GM18505 (cell line): Measurements from ENCODE around the gene DPYSL4.

Experiments used
- ATAC-seq: cut with Tn5 transposase; IDR thresholded peaks from one replicate; pipeline ENCODE4 v1.9.1; 2021; ENCODE audit not compliant: unreplicated experiment
- POLR2A ChIP-seq: IDR thresholded peaks from 4 replicates; pipeline ENCODE4 v1.6.1; 2011; ENCODE audit warnings: borderline replicate concordance; ENCODE audit not compliant: insufficient read depth, insufficient read length; ENCODE audit errors: extremely low read depth

The DPYSL4 gene

DNA sequence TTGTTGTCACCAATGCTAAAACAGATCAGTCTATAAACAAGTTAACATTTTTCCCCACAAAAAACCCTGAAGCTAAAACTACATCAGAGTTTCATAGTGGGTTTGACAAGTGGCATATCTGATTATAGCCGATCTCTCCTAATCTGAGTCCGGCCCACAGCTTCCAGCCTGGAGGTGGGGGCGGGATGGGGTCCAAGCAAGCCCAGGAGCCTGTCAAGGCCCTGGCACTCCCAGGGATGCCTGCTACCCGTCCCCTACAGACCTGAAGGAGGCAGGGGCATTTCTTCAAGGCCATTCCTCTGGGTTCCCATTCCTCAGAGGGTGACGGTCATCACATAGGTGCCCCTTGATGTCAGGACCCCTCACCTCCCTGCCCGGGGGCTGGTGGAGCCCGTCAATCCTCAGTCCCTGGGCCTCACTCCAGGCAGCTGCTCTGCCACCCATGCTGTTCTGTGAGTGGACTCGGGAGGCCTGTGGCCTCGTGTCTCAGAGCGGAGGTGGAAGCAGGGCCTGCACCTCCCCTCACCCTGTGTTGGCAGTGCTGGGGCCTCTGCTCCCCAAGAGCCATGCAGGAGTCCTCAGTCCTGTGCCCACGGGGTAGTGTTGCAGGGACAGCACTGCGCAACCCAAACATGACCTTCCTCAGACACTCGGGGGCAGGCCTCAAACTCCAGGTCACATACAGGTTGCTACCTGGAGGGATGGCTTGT, 8.8 kb downstream of the DPYSL4 start:
- no peak for TF ChIP-seq POLR2A
- no peak for ATAC-seq

- TF ChIP-seq POLR2A: no peak
- ATAC-seq: no peak
Observed at GRCh38 chr10:132196178-132197113, 9.7 kb downstream of the DPYSL4 start.

DNA sequence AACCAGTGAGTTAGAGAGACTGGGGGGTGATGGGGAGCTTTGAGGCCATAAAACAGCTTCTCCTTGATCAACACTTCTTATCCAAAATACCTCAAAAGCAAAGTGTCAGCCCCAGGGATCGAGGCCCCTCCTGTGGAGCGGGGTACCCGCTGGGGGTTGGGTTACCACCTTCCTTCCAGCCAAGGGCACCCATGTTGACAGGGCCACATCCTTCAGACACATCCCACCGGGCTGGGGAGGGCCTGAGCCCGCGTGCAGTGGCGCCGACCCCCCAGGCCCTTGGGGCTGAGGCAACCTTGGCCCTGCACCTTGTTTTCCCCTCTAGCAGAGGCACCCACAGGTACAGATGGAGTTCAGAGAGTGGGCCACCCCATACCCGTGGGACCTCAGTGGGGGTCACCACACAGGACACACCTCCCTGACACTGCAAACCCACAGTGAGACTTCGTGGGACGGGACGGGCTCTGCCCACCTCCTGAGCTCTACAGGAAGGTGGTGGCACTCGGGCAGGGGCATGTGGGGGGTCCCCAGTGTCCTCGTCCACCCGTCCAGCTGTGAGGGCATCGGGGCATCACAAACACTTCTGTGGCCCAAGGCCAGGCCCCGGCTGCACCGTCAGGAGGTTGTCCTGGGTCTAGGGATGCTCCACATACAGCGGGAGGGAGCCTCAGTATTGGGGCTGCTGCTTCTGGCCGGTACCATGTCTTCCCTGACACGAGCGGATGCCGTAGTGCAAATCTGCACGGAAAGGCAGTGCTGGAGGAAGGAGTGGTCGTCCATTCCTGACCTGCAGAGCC, 10.7 kb downstream of the DPYSL4 start:
- TF ChIP-seq POLR2A: no peak
- ATAC-seq: no peak

DNA sequence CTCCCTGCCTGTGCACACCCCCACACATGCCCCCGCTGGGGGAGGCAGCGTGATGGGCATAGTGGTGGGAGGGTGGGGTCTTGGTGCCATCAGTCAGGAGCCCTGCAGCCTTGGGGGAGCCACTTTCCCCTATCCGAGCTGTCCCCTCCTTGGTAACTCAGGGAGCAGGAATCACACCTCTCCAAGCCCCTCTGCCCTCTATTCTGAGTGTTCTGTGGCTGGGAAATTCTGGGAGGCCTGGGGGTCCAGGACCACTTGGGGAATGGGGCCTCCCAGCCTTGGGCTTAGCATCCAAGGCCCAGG, 11.3 kb downstream of the DPYSL4 start:
- ATAC-seq: no peak

GRCh38 chr10:132198381-132199181, 11.8 kb downstream of the DPYSL4 start:
- ATAC-seq: no peak
- TF ChIP-seq POLR2A: no peak

More for the DNA sequence above, 11.3 kb downstream of the DPYSL4 start:
- no peak for TF ChIP-seq POLR2A

DNA sequence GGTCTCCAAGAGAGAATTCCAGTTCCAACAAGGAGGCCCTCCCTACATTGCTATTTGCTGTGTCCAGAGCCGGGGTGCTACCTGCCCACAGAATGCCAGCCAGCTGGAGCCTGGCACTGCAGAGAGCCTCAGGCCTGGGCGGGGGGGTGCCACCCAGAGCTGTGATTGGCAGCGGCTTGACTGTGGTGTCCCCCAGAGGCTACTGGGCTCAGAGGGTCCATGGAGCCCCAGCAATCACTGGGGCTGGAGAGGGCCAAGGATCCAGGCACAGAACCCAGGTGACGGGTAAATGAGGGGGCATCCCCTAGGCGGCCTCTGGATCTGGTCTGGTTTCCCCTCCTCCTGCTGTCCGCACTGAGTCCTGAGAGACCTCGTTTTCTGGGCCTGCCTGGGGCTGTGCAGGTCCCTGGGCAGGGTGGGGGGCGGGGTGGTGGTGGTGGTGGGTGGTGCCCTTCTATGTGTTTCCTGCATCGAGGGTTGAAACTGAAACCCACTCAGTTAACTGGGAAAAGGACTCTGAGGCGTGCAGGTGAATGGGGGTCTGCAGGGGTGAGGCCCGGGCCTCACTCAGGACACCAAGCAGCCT, 12.6 kb downstream of the DPYSL4 start:
- TF ChIP-seq POLR2A: no peak
- ATAC-seq: no peak

GRCh38 chr10:132199854-132200311, 13.1 kb downstream of the DPYSL4 start:
- TF ChIP-seq POLR2A: no peak
- ATAC-seq: no peak

DNA sequence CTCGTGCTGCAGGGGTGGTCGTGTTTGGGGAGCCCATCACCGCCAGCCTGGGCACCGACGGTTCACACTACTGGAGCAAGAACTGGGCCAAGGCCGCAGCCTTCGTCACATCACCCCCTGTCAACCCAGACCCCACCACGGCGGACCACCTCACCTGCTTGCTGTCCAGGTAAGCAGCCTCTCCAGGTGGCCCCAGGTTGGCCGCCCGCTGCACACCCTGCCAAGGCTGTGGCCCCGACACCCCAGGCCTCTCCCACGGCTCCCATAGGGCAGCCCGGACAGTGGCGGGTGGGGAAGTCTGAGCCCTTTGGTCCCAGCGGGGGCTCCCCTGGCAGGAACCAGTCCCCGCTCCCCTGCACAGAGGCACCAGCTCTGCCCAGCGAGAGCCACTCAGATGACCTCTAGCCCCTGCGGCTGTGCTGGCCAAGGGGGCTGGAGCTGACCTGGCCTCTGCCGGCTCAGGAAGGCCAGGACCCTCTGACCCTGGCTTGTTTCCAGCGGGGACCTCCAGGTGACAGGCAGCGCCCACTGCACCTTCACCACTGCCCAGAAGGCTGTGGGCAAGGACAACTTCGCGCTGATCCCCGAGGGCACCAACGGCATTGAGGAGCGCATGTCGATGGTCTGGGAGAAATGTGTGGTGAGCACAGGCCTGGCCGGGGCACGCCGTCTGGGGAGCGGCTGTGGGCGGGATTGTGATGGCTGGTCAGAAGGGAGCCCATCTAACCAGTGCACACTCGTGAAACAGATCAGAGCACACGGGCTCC, 13.8 kb downstream of the DPYSL4 start:
- ATAC-seq: no peak
- TF ChIP-seq POLR2A: no peak

- TF ChIP-seq POLR2A: no peak
- ATAC-seq: no peak
Observed at GRCh38 chr10:132201111-132201969, 14.6 kb downstream of the DPYSL4 start.

DNA sequence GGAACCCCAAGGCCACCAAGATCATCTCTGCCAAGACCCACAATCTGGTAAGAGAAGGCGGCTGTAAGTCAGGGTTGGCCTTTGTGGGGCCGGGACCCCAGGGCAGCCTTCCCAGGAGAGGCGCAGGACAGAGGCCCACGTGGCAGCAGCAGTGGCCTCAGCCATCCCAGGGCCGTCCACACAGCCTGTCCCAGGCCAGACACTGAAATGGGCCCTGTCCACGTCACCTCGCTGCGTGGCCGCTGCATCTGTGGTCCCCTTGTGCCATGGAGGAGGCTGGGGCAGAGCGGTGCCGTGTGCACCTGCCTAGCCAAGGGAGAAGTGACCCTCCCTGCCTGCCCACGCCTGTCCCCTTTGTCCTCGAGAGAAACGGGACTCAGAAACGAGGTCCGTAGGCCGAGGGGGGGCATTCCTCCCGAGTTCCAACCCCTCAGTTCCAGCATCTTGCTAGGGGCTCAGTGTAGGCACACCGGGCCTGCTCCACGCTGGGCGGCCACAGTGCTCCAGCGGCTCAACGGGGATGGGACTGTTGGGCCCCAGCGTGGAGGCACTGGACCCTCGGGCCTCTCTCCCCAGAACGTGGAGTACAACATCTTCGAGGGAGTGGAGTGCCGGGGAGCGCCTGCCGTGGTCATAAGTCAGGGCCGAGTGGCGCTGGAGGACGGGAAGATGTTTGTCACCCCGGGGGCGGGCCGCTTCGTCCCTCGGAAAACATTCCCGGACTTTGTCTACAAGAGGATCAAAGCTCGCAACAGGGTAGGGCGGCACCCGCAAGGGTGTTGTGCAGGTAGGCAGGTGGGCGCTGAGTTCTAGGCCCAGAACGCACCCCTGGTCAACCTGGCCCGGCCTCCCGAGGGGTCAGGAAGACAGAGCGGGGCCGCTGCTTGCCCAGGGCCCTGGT, 15.6 kb downstream of the DPYSL4 start:
- TF ChIP-seq POLR2A: no peak
- no peak for ATAC-seq
